K562 (cell line): ENCODE measurements around the gene GSDME. TPM values are rescaled to one million over a fixed set of nuclear protein-coding genes. Genes with fewer than 3 reads are reported as not detected.

Source experiments
- CBFA2T2 ChIP-seq: fragments of 450-650 bp; conservative IDR thresholded peaks from 2 replicates; pipeline ENCODE4 v1.6.1; 2017; ENCODE audit warnings: mild to moderate bottlenecking
- CBX3 ChIP-seq, 2 experiments: IDR thresholded peaks; 1 replicate in 1 of 2; 2 replicates in 1 of 2; pipeline ENCODE4 v1.6.1; 2012; ENCODE audit warnings: inconsistent platforms in 2 of 2, low read length in 2 of 2, borderline replicate concordance in 1 of 2, control low read depth in 1 of 2
- CEBPB ChIP-seq: fragments of 450-650 bp; IDR thresholded peaks from 2 replicates; pipeline ENCODE4 v1.6.1; 2016; ENCODE audit warnings: missing genetic modification characterization, missing compliant biosample characterization
- CXXC5 ChIP-seq: fragments of 250-450 bp; sonication (Bioruptor Pico); IDR thresholded peaks from 2 replicates; pipeline ENCODE4 v1.8.0; 2022; ENCODE audit warnings: inconsistent platforms, mild to moderate bottlenecking, moderate library complexity
- ESRRB ChIP-seq: fragments of 250-450 bp; sonication (Bioruptor Pico); IDR thresholded peaks from 2 replicates; pipeline ENCODE4 v1.5.0; 2020; ENCODE audit warnings: mild to moderate bottlenecking, moderate library complexity, borderline replicate concordance
- KLF1 ChIP-seq: fragments of 450-650 bp; IDR thresholded peaks from 2 replicates; pipeline ENCODE4 v1.6.1; 2016; ENCODE audit warnings: missing genetic modification characterization, missing compliant biosample characterization
- MAFK ChIP-seq: IDR thresholded peaks from 2 replicates; pipeline ENCODE4 v1.6.1; 2011; ENCODE audit warnings: low read length, improper control_type of control experiment
- MTA2 ChIP-seq: fragments of 450-650 bp; IDR thresholded peaks from 2 replicates; pipeline ENCODE4 v1.6.1; 2016; ENCODE audit warnings: low read depth
- POU5F1 ChIP-seq: fragments of 150-350 bp; IDR thresholded peaks from 2 replicates; pipeline ENCODE4 v1.6.1; 2014; ENCODE audit warnings: borderline replicate concordance, low read length, low read depth, mild to moderate bottlenecking; ENCODE audit not compliant: partially characterized antibody
- PRDM10 ChIP-seq: fragments of 450-650 bp; IDR thresholded peaks from 2 replicates; pipeline ENCODE4 v1.6.1; 2018; ENCODE audit not compliant: partially characterized antibody
- TFAP4 ChIP-seq: sonication (generic); formaldehyde crosslinking; IDR thresholded peaks from 2 replicates; pipeline ENCODE4 v1.8.0; 2022; ENCODE audit warnings: missing genetic modification reagents, mild to moderate bottlenecking, moderate library complexity, borderline replicate concordance
- TRIM24 ChIP-seq, 2 experiments: fragments of 450-650 bp; IDR thresholded peaks; 2 replicates each; pipeline ENCODE4 v1.6.1; 2016
- ZMIZ1 ChIP-seq, 2 experiments: fragments of 150-350 bp in 1 of 2; IDR thresholded peaks; 2 replicates each; pipeline ENCODE4 v1.6.1; 2012 to 2016; ENCODE audit warnings: low read depth in 2 of 2, low read length in 2 of 2, mild to moderate bottlenecking in 1 of 2, moderate library complexity in 1 of 2
- ZNF512 ChIP-seq: IDR thresholded peaks from 2 replicates; pipeline ENCODE4 v1.6.1; 2016; ENCODE audit warnings: missing genetic modification characterization, missing compliant biosample characterization
- ZNF589 ChIP-seq: fragments of 200-800 bp; sonication (Bioruptor generic); IDR thresholded peaks from 2 replicates; pipeline ENCODE4 v1.6.1; 2016; ENCODE audit warnings: low read depth, missing genetic modification characterization, missing compliant biosample characterization
- polyA plus RNA-seq, 8 experiments: library from polyadenylated mRNA; depleted of rRNA in 4 of 8; stranded (reverse) in 5 of 8; unstranded in 3 of 8; fragments of >200 nt; fragmentation: Nextera tagmentation in 2 of 8; fragmentation: Illumina TruSeq in 1 of 8; extraction: Ambion mirVana in 2 of 8; extraction: Trizol in 1 of 8; gene quantifications; 2 replicates each; pipeline versions ENCODE4 v1.2.1 to v1.2.3, GENCODE V29; 2011 to 2014; ENCODE audit warnings: inconsistent platforms in 1 of 8, missing spikeins in 1 of 8
- total RNA-seq, 7 experiments: library from RNA; depleted of rRNA in 6 of 7; stranded (reverse); fragments of >200 nt in 6 of 7; fragmentation: Illumina TruSeq in 2 of 7; extraction: Trizol in 2 of 7; gene quantifications; 2 replicates each; pipeline versions ENCODE4 v1.2.1 to v1.2.3, GENCODE V29; 2011 to 2021; ENCODE audit warnings: low replicate concordance in 1 of 7

Gene GSDME
- total and polyA plus RNA-seq, 9 of the 15 experiments (the other 6 are each of a cell fraction or from before 2014, with no cell fraction given): 0.37 to 1.9 (median 0.62) TPM

GRCh38 chr7:24795407-24795767 lies 38.1 kb upstream of the GSDME start (continued):
- TF ChIP-seq PRDM10 (no peak), KLF1 (tag) (no peak), POU5F1 (no peak), CBX3 (IDR thresholded peaks at IDR 0.05; ENCODE audit: borderline replicate concordance in 1 of 2, low read length in 2 of 2) (0 out of 3 replicates have a peak, but pooled peaks of 1 of the 2 experiments have one; percentile 37), ESRRB (no peak), ZNF589 (peak; percentile 72; the same call in 1 of the 2 replicates), CXXC5 (CRISPR knock-in tag) (peak; percentile 48; the same call in 1 of the 2 replicates), CEBPB (tag) (peak; percentile 73), ZMIZ1 (IDR thresholded peaks at IDR 0.05; ENCODE audit: low read depth in 2 of 2, low read length in 2 of 2) (0 out of 4 replicates have a peak, but pooled peaks of 1 of the 2 experiments have one; percentile 53), TRIM24 (IDR thresholded peaks at IDR 0.05) (peak in 1 of 2 experiments; percentile 74; a peak in 2 of 4 replicates), CBFA2T2 (peak; percentile 78), TFAP4 (CRISPR knock-in tag) (0 out of 2 replicates have a peak, but pooled peaks have one; percentile 24), ZNF512 (tag) (no peak), MAFK (no peak), MTA2 (peak; percentile 80)
